GOT3 (cell line): ENCODE measurements around the gene OR2Y1.
"Not testable (repeated sequence)": the region's sequence is repeated elsewhere in the genome, so short reads cannot be mapped to it uniquely, and the experiment has no call there.

Source experiments
- DNase-seq: peaks from one replicate; lab custom pipeline; 2025; ENCODE audit warnings: mixed read lengths; lab: John Stamatoyannopoulos, UW

Gene OR2Y1

GRCh38 chr5:180739958-180740357 is at the start of gene OR2Y1:
Gene OR2Y1, minus strand, starts transcription at chr5:180740058. Its CDS starts 0 bp downstream, at chr5:180740058.
- DNase-seq = no peak

- not testable (repeated sequence) for DNase-seq
Observed at GRCh38 chr5:180788651-180789410, 49.0 kb upstream of the OR2Y1 start.

DNA sequence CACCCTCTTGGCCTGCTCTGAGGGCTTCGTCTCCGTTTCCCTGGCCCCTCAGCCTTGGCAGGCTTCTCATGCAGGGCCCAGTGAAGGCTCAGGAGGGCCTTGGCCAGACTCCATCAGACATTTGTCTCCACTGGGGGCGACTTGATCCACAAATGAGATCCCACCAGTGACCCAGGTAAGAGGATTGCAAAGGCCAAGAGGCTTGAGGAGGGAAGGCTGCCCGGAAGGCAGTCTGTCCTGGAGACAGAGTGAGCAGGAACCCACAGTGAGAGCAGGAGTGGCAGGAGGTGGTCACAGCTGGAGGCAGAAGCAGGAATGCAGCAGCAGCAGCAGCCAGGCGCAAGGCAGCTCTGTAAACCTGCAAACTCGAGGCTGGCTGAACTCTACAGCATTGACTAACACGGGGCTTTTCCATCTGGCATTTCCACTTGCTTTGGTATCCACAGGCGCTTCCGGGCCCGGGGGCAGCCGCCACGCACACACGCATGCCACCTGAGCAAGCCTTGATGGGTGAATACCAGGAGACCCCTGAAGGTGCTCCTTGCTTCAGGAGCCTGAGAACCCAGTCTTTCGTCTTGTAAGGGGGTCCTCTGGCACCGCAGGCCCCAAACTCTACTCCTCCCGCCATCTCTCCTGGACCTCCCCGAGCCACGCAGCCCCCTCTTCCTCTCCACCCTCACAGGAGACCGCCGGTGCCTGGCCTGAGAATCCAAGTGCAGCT is 48.0 kb upstream of the OR2Y1 start:
- no peak for DNase-seq

- DNase-seq = no peak
Observed at GRCh38 chr5:180786531-180787398, 46.9 kb upstream of the OR2Y1 start.

DNA sequence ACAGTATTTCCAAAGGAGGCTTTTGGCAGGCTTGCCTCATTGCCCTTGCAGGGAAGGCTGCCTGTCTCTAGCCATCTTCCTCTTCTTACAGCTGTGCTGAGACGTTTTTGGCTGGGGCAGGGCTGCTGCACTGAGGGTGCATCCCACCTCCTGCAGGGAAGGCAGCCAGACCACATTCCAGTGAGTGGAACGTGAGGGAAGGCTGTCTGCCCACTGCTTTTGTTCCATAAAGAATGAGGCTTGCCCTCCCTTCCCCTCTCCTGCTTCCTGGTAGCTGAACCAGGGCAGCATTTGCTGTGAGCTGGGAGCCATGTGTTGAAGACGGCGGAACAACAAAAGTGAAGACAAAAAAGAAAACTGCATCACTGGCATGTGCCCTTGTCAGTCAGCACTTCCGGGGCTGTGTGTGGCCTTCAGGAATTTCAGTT is 46.0 kb upstream of the OR2Y1 start:
- DNase-seq = no peak

DNA sequence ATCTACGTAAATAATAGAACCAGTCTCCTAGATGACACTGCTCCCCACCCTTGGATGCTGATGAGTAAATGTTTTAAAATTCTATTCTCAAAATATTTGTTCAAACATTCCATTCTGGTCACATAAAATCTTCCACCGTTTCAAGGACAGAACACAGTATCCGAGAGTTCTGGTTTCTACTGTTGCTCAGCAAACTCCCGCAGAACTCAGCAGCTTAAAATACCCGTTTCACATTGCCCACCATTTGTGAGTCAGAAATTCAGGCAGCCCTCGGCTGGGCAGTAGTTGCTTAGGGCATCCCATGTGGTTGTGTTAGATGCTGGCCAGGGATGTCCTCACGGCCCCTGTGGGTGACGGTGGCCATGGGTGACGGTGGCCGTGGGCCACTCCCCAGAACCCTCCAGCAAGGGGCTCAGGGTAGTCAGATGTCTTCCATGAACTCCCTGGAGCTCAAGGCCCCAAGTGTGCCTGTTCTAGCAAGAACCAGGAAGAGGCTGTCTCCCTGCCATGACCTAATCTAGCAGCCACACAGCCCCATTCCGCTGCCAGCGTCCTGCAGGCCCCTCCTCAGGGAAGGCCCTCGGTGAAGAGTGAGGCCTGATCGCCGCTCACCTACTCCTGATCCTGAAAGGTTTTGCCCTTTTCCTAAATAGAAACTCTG is 45.4 kb upstream of the OR2Y1 start:
- DNase-seq = no peak

DNA sequence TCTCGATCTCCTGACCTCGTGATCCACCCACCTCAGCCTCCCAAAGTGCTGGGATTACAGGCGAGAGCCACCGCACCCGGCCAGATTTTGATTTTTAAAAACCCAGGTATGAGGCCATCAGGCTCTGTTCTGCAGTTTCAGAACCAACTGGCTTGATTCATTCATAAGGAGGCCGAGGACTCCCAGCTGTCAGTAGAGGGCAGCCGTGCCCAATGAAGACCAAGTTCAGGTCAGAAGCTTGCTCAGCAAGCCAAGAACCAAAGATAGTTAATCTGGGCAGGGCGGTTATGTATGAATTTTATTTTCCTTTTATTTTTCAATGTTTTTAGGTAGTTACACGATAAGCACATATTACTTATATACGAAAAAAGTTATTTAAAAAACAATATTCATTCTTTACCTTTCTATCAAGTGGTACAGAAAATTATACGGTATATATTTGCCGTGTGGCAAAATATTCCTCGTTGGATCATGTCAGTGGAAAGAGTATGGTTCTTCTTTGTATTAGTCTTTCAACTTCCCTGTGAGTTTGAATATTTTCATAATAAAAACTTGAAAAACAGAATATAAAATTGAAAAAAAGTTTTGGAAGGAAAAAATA is 44.7 kb upstream of the OR2Y1 start:
- DNase-seq = peak; percentile 26

GRCh38 chr5:180783340-180784052 is 43.6 kb upstream of the OR2Y1 start:
- DNase-seq = no peak

DNA sequence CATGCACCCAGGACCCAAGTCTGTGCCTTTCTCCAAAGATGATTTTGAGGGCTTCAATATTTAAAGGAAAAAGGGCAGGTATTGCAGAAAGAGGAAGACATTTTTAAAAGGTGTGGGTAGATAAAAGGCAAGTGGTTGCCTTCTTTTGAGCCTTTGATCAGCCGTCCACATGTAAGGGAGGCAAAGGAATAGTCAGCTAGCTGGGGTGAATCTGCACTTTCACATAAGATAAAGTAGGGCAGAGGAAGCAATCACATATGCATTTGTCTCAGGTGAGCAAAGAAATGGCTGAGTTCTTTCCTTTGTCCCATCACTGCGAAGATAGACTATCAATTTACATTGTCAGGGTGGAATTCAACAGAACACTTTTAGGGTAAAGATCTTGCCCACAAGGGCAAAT is 42.9 kb upstream of the OR2Y1 start:
- DNase-seq = no peak

GRCh38 chr5:180781900-180782326 is 42.1 kb upstream of the OR2Y1 start:
- not testable (repeated sequence) for DNase-seq

GRCh38 chr5:180779985-180780610 is 40.2 kb upstream of the OR2Y1 start:
- DNase-seq = no peak

DNA sequence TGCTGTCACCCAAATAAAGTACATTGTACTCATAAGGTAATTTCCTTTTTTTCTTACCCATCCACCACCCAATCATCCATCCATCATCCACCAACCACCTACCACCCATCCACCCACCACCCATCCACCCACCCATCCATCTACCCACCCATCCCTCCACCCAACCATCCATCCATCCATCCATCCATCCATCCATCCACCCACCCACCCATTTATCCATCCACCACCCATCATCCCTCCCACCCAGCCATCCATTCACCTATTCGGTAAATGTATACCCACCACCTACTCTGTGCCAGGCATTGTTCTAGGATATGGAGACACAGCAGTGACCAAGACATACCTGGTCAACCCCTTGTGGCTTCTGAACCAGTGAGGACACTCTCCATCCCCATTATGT is 37.6 kb upstream of the OR2Y1 start:
- DNase-seq = no peak

- DNase-seq = no peak
Observed at GRCh38 chr5:180776376-180776775, 36.5 kb upstream of the OR2Y1 start.

- no peak for DNase-seq
Observed at GRCh38 chr5:180775624-180776023, 35.8 kb upstream of the OR2Y1 start.

GRCh38 chr5:180771839-180772238 is 32.0 kb upstream of the OR2Y1 start:
- DNase-seq = no peak

- no peak for DNase-seq
Observed at GRCh38 chr5:180769821-180770220, 30.0 kb upstream of the OR2Y1 start.

DNA sequence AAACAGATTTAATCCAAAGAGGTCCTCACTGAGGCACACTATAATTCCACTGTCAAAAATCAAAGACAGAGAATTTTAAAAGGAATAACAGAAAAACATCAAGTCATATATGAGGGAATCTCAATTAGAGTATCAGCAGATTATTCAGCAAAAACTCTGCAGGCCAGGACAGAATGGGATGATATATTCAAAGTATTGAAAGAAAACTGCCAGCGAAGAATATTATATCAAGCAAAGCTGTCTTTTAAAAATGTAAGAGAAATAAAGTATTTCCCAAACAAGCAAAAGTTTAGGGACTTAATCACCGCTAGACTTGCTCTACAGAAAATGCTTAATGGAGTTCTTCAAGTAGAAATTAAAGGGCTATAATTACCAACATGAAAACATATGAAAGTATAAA is 15.7 kb upstream of the OR2Y1 start:
- no peak for DNase-seq

DNA sequence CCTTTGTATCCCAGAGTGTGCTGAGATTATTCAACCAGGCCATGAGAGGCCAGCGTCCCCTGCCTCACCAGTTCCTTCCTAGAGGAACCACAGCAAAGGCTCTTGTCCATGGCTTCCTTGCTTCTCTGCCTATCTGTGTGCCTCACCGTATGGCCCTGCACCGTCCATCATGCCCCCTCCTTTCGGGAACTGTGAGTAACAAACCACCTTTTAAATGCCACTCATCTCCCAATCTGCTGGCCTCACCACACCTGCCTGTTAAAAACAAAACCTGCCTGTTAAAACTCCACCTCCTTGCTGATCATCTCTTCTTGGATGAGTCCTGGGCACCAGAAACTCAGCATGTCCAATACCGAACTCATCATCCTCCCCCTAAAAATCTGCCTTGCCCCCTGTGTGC is 4.4 kb upstream of the OR2Y1 start:
- no peak for DNase-seq

- DNase-seq = no peak
Observed at GRCh38 chr5:180742727-180743126, 2.9 kb upstream of the OR2Y1 start.

GRCh38 chr5:180740953-180741352 is 1.1 kb upstream of the OR2Y1 start:
- DNase-seq = not testable (repeated sequence)
